Fibroblast of mammary gland (primary cell): ENCODE data around the gene IL36G.

ENCODE experiments used
- DNase-seq: peaks from one replicate; pipeline ENCODE4 v3.0.0-alpha.2; 2010; ENCODE audit warnings: low read depth
- H3K4me3 ChIP-seq: 2 replicates; pipeline ENCODE4 v1.5.1; 2011; ENCODE audit warnings: low read depth, mild to moderate bottlenecking, low read length, moderate library complexity; ENCODE audit not compliant: control insufficient read depth
- TF ChIP-seq, protein P1 (sequence below): conservative IDR thresholded peaks from 2 replicates; pipeline ENCODE4 v1.5.1; 2011; ENCODE audit warnings: low read depth, low read length, inconsistent platforms; ENCODE audit not compliant: control insufficient read depth, insufficient read depth

The IL36G gene

DNA sequence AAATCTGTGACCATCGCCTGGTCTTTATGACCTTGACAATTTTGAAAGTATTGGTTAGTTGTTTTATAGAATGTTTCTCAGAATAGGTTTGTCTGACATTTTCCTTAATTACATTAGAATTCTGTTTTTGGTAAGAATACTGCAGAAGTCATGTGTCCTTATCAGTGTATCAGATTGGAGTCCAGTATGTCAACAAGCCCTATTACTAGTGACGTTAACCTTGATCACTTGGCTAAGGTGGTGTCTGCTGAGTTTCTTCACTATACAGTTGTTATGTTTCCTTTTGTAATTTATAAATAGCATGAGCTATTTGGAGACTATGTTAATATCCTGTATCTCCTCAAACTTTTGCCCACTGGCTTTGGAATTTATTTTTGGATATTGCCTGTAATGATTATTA lies 10.8 kb upstream of the IL36G start:
- H3K4me3 ChIP-seq = no peak overlapping the region
- TF ChIP-seq, protein P1, sequence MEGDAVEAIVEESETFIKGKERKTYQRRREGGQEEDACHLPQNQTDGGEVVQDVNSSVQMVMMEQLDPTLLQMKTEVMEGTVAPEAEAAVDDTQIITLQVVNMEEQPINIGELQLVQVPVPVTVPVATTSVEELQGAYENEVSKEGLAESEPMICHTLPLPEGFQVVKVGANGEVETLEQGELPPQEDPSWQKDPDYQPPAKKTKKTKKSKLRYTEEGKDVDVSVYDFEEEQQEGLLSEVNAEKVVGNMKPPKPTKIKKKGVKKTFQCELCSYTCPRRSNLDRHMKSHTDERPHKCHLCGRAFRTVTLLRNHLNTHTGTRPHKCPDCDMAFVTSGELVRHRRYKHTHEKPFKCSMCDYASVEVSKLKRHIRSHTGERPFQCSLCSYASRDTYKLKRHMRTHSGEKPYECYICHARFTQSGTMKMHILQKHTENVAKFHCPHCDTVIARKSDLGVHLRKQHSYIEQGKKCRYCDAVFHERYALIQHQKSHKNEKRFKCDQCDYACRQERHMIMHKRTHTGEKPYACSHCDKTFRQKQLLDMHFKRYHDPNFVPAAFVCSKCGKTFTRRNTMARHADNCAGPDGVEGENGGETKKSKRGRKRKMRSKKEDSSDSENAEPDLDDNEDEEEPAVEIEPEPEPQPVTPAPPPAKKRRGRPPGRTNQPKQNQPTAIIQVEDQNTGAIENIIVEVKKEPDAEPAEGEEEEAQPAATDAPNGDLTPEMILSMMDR = no peak
- no peak for DNase-seq

DNA sequence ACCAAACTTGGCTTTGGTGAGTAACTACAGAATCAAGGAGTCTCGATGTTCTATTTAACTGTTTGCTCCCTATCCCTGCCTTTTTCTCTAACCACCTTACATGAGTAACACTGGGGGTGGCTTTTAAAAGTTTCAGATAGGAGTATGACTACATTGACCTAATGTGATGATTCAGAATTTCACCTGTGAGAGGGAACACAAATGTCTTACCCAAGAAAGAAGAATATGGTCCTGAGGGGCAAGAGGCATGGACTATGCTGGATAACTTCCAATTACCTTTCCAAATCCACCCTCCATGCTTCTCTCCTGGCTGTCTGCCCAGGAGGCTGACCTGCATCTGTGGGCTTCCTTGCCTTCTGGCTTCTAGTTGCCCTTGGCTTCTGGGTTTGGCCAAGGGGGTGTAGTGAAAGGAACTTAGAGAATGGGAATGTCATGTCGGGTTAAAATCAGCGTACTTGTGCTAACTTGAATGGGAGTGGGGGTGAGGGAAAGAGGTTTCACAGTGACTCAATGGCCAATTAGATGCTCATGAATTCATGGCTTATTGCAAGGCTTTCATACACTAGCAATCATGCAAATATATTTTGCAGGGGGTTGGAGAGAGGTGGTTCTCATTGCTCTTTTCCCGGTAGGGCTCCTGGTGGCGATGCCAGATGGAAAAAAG lies 5.3 kb upstream of the IL36G start:
- TF ChIP-seq, protein P1 = no peak
- H3K4me3 ChIP-seq = no peak overlapping the region
- DNase-seq = no peak

DNA sequence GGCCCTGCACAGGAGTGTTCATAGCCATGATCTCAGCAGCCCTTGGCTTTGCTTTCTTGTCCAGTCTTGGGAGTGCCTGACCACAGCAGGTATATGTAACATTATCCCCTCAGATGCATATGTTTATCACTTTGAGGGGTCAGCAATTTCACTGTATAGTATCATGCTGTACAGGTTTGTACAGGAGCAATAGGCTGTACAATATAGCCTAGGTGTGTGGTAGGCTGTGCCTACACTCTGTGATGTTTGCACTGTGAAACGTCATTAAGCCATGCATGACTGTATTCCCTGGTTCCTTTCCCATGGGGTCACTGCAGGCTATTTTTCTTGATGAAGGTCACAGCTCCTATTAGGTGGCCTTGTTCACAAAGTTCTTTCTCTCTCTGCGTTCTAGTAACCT lies 4.7 kb upstream of the IL36G start:
- no peak for DNase-seq
- TF ChIP-seq, protein P1 = no peak
- H3K4me3 ChIP-seq = no peak overlapping the region

DNA sequence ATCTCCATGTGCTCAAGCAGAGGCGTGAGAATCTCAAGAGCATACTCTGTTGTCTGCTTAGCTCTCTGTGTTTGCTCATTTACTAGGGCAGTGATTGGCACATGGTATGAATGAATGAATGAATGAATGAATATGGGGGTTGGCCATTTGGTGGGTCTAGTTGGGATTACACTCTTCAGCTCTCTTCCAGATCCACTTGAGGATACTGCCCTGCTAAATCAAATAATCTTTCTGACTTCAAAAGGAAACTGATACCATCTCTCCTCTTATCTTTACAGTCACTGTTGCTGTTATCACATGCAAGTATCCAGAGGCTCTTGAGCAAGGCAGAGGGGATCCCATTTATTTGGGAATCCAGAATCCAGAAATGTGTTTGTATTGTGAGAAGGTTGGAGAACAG lies 1.9 kb downstream of the IL36G start:
- TF ChIP-seq, protein P1 = no peak
- H3K4me3 ChIP-seq = no peak overlapping the region
- no peak for DNase-seq

DNA sequence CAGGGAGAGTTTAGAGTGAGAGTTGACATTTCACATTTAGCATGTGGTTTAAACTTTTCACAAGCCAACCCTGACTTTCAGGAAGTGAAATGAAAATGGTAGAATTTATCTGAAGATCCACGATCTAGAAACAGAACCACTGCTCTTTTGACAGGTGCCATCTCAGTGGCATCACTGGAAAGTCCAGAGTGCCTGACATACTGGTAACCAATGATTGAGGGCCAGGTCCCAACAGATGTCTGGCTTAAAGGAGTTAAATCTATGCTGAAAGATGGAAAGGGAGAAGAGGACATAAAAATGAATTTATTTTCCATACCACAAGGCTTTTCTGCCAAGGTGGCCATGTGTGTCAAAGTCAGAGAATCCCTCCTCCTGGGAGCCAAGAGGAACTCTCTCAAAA lies 2.7 kb downstream of the IL36G start:
- no peak overlapping the region for H3K4me3 ChIP-seq
- TF ChIP-seq, protein P1 = no peak
- no peak for DNase-seq

DNA sequence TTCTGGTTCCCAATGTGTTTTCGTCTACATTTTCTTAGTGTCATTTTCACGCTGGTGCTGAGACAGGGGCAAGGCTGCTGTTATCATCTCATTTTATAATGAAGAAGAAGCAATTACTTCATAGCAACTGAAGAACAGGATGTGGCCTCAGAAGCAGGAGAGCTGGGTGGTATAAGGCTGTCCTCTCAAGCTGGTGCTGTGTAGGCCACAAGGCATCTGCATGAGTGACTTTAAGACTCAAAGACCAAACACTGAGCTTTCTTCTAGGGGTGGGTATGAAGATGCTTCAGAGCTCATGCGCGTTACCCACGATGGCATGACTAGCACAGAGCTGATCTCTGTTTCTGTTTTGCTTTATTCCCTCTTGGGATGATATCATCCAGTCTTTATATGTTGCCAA lies 7.3 kb downstream of the IL36G start:
- DNase-seq = no peak
- TF ChIP-seq, protein P1 = no peak
- H3K4me3 ChIP-seq = no peak overlapping the region

DNA sequence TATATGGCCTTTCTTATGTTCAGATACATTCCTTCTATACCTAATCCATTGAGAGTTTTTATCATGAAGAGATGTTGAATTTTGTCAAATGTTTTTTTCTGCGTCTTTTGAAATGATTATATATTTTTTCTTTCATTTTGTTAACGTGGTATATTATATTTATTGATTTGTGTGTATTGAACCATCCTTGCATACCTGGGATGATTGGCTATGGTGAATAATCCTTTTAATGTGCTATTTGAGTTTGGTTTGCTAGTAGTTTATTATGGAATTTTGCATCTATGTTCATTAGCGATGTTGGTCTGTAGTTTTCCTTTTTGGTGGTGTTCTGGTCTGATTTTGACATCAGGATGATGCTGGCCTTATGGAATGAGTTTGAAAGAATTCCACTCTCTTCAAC lies 11.8 kb downstream of the IL36G start:
- no peak overlapping the region for H3K4me3 ChIP-seq
- DNase-seq = no peak
- TF ChIP-seq, protein P1 = no peak
